HK-2 (cell line): ENCODE measurements around the gene ANKRA2.
"Not testable (repeated sequence)": the region's sequence is repeated elsewhere in the genome, so short reads cannot be mapped to it uniquely, and the experiment has no call there.

Source experiments
- DNase-seq: peaks from one replicate; pipeline ENCODE4 v3.0.0-alpha.2; 2018; ENCODE audit not compliant: unreplicated experiment

Gene ANKRA2

DNA sequence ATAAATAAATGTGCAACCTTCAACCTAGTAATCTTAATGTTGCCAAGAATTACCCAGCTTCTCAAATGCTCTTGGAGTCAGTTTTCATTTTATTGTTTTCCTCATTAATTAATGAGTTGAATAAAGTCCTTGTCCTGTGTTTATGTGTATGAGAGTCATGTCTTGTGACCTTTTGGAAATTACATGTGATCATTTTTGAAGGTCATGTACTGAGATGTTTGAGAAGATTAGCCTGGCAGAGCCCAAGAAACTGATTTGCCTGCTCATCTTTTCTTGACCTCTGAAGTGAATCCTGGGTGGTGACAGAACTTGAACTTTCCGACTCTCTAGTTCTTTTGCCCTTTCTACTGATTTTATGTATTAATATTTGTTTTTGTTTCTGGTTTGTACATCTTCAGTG is 15.4 kb downstream of the ANKRA2 start:
- no peak for DNase-seq

DNA sequence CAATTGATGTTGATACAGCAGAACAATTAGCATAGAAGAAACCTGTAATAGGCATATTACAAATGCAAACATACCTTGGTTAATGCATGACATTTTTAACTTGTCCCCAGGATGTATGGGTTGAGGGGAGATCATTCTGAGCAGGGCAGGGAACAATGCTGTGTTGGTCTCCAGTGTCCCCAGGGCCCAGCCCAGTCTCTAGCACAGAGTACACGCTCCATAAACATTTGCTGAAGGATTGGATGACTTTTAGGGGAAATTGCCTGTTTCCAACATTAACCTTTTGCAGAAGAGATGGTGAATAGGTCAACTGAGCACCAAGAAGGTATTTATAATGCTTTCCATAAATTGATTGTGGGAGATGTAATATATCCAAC is 20.0 kb downstream of the ANKRA2 start:
- no peak for DNase-seq

GRCh38 chr5:73544429-73545402 is 20.7 kb downstream of the ANKRA2 start:
- no peak for DNase-seq

DNA sequence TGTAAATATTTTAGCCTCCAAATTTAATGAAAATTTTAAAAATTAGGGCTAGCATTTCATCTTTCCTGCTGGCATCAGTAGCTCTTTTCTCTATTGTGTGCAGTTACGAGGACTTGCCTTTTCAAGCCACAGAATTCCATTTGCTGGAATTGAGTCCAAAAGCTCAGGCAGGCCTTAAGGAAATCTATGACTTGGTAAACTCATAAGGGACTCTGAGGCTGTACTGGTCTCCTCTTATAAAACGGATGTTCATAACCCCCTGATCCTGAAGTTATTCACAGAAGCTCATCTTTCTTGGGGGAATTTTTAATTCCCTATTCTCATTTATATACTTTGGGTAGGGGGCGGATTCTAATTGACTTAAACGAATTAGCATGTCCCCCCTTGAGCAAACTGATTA is 23.4 kb downstream of the ANKRA2 start:
- no peak for DNase-seq

- DNase-seq, result peak; percentile 39
Measured at GRCh38 chr5:73540192-73540591, 25.2 kb downstream of the ANKRA2 start.

- DNase-seq, result no peak
Measured at GRCh38 chr5:73539730-73540129, 25.7 kb downstream of the ANKRA2 start.

GRCh38 chr5:73534971-73535370 is 30.5 kb downstream of the ANKRA2 start:
- DNase-seq, result no peak

DNA sequence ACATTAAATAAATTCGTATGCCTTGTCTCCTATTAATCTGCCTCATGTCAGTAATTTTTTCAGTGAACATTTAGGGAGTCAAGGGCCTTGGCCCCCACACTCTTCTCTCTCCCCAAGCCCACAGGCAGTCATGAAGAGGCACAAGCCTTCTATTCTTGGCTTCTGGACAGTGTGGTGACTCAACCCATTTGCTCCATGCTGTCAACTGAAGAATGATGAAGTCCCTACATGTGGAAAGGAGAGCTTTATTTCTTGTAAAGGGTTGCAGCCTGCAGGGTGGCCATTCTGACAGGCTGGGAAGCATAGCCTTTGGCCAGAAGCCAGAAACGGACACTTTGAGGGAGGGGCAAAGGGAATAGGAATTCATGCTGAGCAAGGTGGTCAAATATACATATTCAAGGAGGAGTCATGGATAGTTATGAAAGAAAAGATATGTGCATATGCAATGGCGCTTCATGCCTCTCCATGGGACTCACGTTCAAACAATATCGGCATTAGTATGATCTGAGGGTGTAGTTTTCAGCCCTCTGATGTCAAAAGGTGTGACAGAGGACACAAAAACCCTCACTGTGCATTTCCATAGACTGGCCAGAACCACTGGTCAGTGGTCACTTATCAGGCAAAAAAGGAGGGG is 31.3 kb downstream of the ANKRA2 start:
- no peak for DNase-seq

DNA sequence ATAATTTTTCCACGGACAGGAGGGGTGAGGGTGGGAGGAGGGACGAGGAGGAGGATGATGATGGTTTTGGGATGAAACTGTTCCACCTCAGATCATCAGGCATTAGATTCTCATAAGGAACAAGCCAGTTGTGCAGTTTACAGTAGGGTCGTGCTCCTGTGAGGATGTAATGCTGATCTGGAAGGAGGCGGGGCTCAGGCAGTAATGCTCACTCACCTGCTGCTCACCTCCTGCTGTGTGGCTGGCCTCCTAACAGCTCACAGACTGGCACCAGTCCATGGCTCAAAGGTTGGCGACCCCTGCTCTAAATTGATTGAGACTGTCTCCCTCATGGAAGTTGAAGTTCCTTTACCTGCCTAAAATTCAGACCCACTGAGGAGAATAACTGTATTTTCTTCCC is 33.2 kb downstream of the ANKRA2 start:
- DNase-seq, result no peak

DNA sequence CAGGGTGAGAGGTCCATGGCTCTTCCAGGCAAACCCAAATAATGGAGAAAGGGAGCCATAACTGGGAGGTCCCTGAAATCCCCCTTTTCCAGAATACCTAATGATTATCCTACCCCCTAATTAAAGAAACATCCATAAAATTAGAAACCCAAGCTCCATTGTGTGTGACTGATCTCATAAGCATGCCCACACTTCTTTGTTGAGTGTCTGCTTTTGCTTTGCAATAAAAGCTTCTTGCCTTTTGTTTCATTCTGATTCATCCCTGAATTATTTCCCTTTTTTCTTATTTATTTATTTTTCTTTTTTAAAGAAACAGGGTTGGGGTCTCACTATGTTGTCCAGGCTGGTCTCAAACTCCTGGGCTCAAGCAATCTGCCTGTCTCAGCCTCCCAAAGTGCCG is 34.1 kb downstream of the ANKRA2 start:
- DNase-seq, result no peak

GRCh38 chr5:73529081-73529480 is 36.4 kb downstream of the ANKRA2 start:
- no peak for DNase-seq

- no peak for DNase-seq
Measured at GRCh38 chr5:73528248-73528647, 37.2 kb downstream of the ANKRA2 start.

DNA sequence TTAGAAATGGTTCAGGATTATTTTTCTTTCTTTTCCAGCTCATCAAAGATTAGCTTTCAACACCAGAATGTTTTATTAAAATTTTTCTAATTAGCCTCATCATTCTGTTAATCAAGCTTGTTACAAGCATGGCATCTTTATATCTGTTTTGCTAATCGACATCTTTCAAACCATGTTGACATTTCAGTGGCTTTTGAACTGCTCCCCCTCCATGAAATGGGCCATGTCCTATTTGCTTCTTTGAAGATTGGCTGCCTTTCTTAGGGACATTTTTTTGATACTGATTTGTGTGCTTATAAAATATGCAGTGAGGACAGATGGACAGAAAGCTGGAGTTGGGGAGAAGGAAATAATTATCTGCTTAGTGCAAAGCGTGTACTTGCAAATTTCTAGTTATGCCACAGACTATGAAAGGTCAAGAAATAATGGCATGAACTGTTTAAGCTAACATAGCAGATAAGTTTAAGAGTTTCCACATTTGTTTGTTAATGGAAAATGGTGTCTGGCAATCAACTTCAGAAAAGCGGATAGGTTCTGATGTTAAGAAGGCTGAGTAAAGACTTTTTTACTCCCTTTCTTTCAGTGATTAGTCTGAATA is 39.7 kb downstream of the ANKRA2 start:
- DNase-seq, result no peak

DNA sequence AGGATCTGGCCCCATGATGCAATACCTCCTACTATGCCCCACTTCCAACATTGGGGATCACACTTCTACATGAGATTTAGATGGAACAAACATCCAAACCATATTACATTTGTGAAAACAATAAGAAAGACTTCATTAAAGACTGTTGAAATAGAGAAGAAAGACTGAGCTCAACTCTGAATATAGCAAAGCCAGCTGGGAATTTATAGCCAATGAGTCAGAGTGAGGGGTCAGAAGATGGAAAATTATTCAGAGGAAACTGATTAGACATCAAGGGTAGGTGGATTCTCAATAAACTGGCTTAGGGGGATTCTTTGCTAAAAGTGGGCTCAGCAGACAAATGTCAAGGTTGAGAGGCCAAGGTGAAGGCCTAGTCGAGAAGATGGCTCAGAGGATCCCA is 41.6 kb downstream of the ANKRA2 start:
- no peak for DNase-seq

GRCh38 chr5:73522989-73523388 is 42.5 kb downstream of the ANKRA2 start:
- no peak for DNase-seq

GRCh38 chr5:73519531-73520283 is 45.7 kb downstream of the ANKRA2 start:
- peak; percentile 55 for DNase-seq

- DNase-seq, result no peak
Measured at GRCh38 chr5:73515232-73515631, 50.2 kb downstream of the ANKRA2 start.

DNA sequence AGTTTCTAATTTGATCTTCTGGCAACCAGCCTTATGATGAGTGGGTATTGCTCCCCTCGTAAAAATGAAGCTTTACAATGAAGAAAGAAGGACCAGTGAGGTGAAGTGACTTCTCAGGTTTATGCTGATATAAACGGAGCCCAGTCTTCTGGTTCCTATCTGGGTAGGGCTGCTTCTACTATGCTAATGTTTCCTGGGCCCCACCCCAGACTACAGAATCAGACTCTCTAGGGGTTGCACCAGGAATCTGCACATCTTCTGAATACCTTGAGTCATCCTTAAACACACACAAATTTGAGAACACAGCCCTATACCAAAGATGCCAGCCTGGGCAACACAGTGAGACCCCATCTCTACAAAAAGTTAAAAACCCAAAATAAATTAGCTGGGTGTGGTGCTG is 51.0 kb downstream of the ANKRA2 start:
- no peak for DNase-seq

GRCh38 chr5:73513996-73514395 is 51.4 kb downstream of the ANKRA2 start:
- no peak for DNase-seq

- DNase-seq, result not testable (repeated sequence)
Measured at GRCh38 chr5:73508521-73508920, 56.9 kb downstream of the ANKRA2 start.

- no peak for DNase-seq
Measured at GRCh38 chr5:73507062-73507461, 58.4 kb downstream of the ANKRA2 start.

GRCh38 chr5:73506459-73506955 is 58.9 kb downstream of the ANKRA2 start:
- DNase-seq, result peak; percentile 4
